NCI-H1694 (cell line): ENCODE results near the gene GOLGA3.
A peak's percentile ranks its signal among the peaks of the same experiment; 100 is the strongest.
"Not testable (repeated sequence)": the region's sequence is repeated elsewhere in the genome, so short reads cannot be mapped to it uniquely, and the experiment has no call there.

ENCODE experiments used
- DNase-seq: peaks from one replicate; lab custom pipeline; 2025; lab: John Stamatoyannopoulos, UW

The GOLGA3 gene

DNA sequence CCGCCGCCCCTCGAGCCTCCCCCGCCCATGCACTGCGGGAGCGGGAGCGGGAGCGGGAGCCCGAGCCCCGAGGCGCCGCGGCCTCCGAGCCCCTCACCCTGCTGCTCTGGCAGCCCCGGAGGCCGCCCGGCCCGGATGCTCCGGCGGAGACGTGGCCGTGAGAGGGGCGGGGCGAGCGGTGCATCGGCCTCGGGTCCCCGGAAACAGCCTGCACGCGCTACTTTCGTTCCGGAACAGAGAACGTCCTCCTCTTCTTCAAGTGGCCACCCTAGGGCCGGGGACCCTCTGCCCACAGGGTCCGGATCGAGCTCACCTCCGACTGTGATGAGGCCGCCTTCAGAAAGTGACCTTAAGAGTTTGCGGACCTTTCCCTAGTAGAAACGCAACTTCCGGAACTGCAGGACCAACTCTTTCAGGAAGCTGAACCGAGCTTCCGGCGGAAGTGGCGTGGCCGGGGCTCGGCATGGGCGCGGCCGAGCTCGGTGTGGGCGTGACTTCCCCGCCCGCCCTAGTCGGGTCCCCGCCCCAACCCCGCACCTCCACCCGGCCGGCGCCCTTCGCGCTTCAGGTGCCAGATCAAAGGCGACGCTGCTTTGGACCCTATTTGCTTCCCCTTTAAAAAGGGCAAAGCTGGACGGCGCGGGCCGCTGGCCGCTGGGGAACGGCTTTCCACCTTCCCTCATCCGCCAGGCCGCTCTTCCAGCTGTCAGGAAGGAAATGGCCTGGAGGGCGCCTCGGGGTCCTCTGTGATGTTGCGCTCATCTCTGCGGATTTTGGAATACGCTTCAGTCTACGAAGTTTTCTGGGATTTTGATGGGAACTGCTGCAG, at the start of gene GOLGA3:
GOLGA3 (minus strand) TSS at position 164 of the 829 bp plus-strand sequence. CDS start 6,741 bp downstream, outside the sequence.
- DNase-seq = peak; percentile 58

GRCh38 chr12:132874620-132875019, 46.0 kb upstream of the GOLGA3 start:
- DNase-seq = not testable (repeated sequence)

GRCh38 chr12:132874175-132874574, 45.5 kb upstream of the GOLGA3 start:
- no peak for DNase-seq

- DNase-seq = no peak
These were observed 45.1 kb upstream of the GOLGA3 start for GRCh38 chr12:132873724-132874123.

DNA sequence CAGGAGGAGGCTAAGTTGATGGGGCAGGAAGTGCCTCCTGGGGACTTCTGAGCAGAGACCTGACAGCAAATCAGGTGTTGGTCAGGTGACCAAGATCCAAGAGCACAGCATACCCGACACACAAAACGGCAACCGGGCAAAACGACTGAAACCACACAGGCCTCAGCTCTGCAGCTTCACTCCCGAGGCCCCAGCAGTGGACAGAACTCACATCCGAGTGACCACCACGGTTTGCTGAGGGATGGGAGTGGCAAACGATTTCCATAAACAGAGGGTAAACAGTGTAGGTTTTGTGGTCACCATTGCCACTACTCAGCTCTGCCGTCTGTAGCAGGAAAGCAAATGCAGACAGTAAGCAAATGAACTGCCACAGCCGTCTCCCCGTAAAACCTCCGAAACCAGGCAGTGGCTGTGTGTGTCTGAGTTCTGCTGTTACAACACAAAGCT, 44.3 kb upstream of the GOLGA3 start:
- DNase-seq = no peak

DNA sequence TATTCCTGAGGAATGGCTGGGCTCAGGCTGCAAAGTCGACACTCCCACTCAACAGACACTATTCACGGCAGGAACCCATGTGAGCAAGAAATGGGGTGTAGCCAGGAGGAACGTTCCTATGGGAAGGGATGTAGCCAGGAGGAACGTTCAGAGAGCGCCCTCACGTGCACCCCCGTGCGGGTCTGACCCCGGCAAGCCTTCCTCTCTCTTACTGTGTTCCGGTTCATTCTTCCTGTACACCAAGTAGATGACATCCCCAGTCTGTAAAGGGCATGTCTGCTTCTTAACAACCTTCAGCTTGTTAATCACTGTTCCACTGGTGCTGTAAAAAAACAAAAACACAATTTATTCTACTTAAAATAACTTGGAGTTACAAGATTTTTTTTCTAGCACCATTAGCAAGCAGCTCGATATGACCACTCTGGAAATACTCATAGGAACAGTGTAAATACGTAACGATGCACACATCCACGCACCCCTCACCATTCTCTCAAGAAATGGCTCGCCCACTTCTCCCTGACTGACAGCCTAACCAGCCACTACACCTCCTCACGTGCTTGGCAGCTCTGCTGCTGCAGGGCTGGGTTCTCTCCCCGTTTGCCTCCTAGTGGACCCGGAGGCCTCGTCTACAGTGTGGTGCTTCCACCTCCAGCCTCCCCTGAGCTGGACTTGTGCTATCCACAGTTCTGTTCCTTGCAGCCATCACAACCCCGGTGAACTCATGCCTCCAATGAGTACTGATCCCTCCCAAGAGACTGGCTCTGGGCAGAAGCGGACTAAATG, 43.6 kb upstream of the GOLGA3 start:
- no peak for DNase-seq

GRCh38 chr12:132869551-132869950, 40.9 kb upstream of the GOLGA3 start:
- DNase-seq = no peak

GRCh38 chr12:132866251-132866828, 37.7 kb upstream of the GOLGA3 start:
- no peak for DNase-seq

GRCh38 chr12:132861558-132861957, 32.9 kb upstream of the GOLGA3 start:
- no peak for DNase-seq

DNA sequence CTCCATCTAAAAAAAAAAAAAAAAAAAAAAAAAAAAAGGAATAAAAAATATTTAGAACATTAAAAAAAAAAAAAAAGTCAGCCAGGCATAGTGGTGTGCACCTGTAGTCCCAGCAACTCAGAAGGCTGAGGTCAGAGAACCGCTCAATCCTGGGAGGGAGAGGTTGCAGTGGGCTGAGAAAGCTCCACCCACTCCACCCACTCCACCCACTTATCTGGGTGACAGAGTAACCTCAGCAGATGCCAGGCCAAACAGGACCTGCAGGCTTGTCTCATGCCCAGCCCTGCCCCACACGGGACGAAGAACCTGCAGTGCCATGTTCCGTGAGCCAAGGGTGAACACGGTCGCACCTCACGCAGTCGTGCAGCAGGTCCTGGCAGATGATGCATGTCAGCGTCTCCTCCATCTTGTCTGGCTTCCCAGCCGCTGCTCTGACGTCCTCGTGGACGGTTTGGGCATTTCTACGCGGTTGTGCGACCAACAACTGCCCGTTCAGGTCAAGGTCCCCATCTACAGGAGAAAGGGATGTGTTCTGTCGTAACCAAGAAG, 30.1 kb upstream of the GOLGA3 start:
- DNase-seq = no peak

DNA sequence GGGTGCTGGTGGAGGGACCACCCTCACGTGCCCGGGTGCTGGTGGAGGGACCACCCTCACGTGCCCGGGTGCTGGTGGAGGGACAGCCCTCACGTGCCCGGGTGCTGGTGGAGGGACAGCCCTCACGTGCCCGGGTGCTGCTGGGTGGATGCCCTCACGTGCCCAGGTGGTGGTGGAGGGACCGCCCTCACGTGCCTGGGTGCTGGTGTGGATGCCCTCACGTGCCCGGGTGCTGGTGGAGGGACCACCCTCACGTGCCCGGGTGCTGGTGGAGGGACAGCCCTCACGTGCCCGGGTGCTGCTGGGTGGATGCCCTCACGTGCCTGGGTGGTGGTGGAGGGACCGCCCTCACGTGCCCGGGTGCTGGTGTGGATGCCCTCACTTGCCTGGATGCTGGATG, 28.4 kb upstream of the GOLGA3 start:
- not testable (repeated sequence) for DNase-seq

DNA sequence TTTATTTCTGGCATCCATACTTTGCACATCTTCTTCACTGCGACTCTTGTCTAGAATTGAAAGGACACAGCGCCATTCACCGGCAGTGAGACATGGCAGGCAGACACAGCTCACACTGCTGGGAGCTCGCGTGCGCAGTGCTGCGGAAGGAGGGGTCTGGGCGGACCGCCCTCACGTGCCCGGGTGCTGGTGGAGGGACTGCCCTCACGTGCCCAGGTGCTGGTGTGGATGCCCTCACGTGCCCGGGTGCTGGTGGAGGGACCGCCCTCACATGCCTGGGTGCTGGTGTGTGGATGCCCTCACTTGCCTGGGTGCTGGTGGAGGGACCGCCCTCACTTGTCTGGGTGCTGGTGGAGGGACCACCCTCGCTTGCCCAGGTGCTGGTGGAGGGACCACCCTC, 27.9 kb upstream of the GOLGA3 start:
- no peak for DNase-seq

- DNase-seq = not testable (repeated sequence)
These were observed 26.5 kb upstream of the GOLGA3 start for GRCh38 chr12:132855211-132855610.

DNA sequence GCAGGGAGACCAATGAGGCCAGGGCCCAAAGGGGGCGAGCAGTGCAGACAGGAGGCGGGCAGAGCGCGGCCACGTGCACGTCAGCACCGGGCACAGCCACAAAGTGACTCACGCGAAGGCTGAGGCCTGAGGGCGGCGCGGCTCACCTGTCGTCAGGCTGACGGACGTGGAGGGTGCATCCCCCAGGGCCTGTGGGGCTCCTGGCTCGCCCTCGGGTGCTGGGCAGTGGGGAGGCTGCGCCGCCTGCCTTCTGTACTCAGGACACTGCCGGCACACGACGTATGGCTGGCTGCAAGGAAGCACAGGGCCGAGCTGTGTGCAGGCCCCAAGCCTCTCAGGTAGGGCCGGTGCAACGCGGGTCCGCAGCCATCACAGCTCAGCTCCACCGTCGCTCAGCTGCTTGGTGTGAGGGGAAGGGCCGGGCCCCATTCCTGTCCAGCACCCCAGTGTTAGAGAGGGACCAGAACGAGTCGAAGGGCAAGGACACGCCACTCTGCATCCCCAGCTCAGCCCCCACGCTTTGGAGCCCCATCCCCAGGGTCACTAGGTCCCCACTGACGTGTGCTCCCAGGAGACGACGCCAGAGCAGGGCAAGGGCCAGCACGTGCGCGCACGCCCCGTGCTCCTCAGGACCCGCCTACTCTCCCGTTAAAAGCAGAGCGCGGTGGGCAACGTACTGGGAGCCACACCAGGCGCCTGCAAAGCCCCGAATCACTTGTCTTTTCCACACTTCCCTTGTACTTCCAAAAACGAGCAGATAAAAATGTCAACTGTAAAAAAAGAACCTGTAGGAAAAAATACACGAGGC, 24.8 kb upstream of the GOLGA3 start:
- DNase-seq = no peak

- no peak for DNase-seq
These were observed 23.8 kb upstream of the GOLGA3 start for GRCh38 chr12:132852496-132852895.

DNA sequence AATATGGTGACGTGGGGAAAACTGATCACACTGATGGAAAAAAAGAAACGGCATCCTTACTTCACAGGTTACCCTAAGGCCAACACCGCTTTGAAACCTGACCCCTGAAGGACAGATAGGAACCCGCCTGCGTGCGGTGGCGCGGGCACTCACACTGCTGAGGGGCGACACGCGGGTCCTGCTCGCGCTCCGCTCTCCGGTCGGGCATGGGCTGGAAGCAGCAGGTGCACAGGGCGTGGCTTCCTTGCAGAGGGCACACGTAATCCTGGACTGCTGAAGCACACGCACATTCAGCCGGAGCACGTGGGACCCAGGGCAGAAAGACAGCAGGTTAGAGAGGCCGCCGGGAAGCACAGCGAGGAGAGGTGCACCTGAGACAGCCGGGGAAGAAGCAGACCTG, 22.8 kb upstream of the GOLGA3 start:
- no peak for DNase-seq

- DNase-seq = no peak
These were observed 21.6 kb upstream of the GOLGA3 start for GRCh38 chr12:132850291-132850690.

DNA sequence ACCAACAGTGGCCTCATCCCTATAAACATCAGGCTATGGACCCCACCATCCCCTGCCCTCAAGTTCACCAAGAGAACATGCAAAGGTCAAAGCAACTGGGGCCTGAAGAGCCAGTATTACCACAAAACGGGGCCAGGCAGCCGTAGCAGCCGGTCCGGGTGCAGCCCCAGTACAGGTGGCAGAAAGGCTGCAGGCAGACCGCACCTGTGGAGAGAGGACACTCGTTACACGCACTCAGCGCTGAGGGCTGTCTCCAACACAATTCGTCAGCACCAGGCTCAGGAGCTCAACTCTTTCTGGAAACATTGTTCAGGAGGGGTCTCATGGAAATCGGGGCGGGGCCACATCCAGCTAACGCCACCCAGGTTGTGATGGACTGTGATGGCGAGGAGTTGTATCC, 19.9 kb upstream of the GOLGA3 start:
- DNase-seq = no peak

DNA sequence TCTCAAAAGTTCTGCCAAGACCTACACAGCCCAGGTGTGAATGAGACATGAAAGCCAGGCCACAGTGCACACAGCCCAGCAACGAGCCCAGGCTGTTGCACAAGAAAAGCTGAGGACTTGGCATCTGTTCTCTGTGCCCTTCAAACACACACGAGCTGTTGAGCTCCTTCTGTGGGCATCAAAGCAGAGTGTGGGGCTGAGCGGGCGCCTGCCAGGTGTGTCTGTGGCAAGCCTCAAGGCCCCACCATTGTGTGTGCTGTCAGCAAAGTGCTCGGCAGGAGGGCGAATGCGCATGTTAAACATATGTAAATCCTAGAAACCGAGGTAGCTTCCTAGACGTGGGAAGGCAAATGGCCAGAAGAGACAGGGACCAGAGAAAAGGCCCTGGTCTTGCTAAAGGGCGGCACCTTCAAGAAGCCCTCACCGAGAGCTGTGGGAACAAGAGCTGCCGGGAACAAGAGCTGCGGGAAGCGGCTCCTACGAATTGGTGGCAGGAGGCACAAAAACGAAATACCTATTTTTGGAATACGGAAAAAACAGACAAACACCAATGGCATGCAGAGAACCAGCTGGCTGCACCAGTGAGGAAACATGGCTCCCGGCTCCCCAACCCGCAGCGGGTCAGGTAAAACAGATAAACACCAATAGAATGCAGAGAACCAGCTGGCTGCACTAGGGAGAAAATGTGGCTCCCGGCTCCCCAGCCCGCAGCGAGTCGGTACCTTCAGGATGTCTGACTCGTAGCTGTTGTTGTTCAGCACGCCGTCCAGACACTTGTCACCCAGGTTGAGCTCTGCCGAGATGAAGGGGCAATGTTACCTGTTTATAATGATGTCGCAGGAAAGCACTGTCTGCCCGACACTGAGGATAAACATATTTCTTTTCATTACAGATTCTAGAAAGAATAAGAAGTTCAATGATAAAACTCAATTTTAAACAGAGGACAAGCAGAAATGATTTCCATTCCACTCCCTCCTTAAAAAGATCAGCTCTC, 19.0 kb upstream of the GOLGA3 start:
- no peak for DNase-seq

DNA sequence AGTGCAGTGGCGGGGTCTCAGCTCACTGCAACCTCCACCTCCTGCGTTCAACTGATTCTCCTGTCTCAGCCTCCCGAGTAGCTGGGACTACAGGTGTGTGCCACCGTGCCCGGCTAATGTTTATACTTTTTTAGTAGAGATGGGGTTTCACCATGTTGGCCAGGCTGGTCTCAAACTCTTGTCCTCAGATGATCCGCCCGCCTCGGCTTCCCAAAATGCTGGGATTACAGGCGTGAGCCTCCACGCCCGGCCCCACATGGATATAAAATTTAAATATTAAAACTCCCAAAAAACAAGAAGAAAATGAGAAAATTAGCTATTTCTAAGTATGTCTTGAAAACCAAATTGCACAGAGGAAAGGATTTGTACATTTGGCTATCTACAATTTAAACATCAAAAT, 16.0 kb upstream of the GOLGA3 start:
- DNase-seq = not testable (repeated sequence)
